ENCODE results near the gene GPC5. TPM values are rescaled to one million over a fixed set of nuclear protein-coding genes. Genes with fewer than 3 reads are reported as not detected.

Gene GPC5
- total and polyA plus RNA-seq, 2 of the 13 experiments (the other 11 are each of a cell fraction or from before 2014, with no cell fraction given), result 0.02 to 0.07 TPM

- TF ChIP-seq, protein P1, sequence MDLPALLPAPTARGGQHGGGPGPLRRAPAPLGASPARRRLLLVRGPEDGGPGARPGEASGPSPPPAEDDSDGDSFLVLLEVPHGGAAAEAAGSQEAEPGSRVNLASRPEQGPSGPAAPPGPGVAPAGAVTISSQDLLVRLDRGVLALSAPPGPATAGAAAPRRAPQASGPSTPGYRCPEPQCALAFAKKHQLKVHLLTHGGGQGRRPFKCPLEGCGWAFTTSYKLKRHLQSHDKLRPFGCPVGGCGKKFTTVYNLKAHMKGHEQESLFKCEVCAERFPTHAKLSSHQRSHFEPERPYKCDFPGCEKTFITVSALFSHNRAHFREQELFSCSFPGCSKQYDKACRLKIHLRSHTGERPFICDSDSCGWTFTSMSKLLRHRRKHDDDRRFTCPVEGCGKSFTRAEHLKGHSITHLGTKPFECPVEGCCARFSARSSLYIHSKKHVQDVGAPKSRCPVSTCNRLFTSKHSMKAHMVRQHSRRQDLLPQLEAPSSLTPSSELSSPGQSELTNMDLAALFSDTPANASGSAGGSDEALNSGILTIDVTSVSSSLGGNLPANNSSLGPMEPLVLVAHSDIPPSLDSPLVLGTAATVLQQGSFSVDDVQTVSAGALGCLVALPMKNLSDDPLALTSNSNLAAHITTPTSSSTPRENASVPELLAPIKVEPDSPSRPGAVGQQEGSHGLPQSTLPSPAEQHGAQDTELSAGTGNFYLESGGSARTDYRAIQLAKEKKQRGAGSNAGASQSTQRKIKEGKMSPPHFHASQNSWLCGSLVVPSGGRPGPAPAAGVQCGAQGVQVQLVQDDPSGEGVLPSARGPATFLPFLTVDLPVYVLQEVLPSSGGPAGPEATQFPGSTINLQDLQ (CRISPR knock-in tag; IDR thresholded peaks at IDR 0.05), result no peak
- TF ChIP-seq ZBTB33 (CRISPR knock-in tag; IDR thresholded peaks at IDR 0.05), result no peak
- no peak for TF ChIP-seq NFE2L2 (IDR thresholded peaks at IDR 0.05; ENCODE audit: low read length)
- TF ChIP-seq NFIC (IDR thresholded peaks at IDR 0.05; ENCODE audit: low read length), result no peak
- TF ChIP-seq ZNF530 (CRISPR knock-in tag; IDR thresholded peaks at IDR 0.05; ENCODE audit: low read depth), result no peak
- no peak for TF ChIP-seq SIN3A (IDR thresholded peaks at IDR 0.05; ENCODE audit: borderline replicate concordance, low read depth, low read length)
- TF ChIP-seq MTA3 (CRISPR knock-in tag; IDR thresholded peaks at IDR 0.05), result no peak
- no peak for TF ChIP-seq ZNF558 (CRISPR knock-in tag; IDR thresholded peaks at IDR 0.05; ENCODE audit: borderline replicate concordance)
- TF ChIP-seq CEBPZ (IDR thresholded peaks at IDR 0.05; ENCODE audit: low read length), result no peak
- TF ChIP-seq GTF3A (CRISPR knock-in tag; conservative IDR thresholded peaks at IDR 0.05), result no peak
- TF ChIP-seq ZNF20 (CRISPR knock-in tag; IDR thresholded peaks at IDR 0.05), result no peak
- no peak for TF ChIP-seq IKZF1 (IDR thresholded peaks at IDR 0.05)
- no peak for TF ChIP-seq GATAD2A (CRISPR knock-in tag; IDR thresholded peaks at IDR 0.05)
- no peak for TF ChIP-seq KDM4B (CRISPR knock-in tag; IDR thresholded peaks at IDR 0.05)
- no peak for TF ChIP-seq NR0B2 (CRISPR knock-in tag; IDR thresholded peaks at IDR 0.05)
These were observed 269.1 kb downstream of the GPC5 start (continued) for GRCh38 chr13:91667486-91667885.

All from HepG2 (cell line).